ENCODE results near the gene NR2F2.

NR2F2 gene

DNA sequence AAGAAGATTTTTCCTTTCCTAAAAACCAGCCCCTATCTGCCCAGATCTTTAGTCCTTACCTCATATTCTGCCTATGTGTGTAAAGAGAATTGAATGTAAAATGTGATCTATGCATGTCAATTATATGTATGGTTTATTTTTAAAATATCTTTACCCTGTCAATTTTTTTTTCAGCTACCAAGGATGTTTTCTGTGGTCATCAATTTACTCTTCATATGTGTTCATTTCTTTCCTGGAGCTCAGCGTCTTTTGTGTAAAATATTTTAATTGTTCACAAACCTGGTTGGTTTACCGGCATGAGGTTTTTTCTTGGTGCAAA lies 1.7 kb upstream of the NR2F2 start:
- Histone ChIP-seq H3K36me3 (ENCODE audit: insufficient read depth, low read length) (no peaks in the 10 kb centered on the region), H3K9me3 (ENCODE audit: low read length) (no peaks in the 10 kb centered on the region), H3K27ac (ENCODE audit: low read depth, low read length, poor library complexity, severe bottlenecking) (no peak overlapping the region), H3K9me2 (ENCODE audit: low read depth, low read length) (no peaks in the 10 kb centered on the region), H3K4me1 (ENCODE audit: insufficient read depth, low read length, severe bottlenecking) (no peaks in the 10 kb centered on the region), H3K79me2 (ENCODE audit: insufficient read depth, low read length) (no peaks in the 10 kb centered on the region), H3K4me2 (ENCODE audit: low read length) (no peak overlapping the region), H3F3A (ENCODE audit: insufficient read depth, low read length) (no peaks in the 10 kb centered on the region), H2AFZ (ENCODE audit: low read length) (no peak overlapping the region), H3K27me3 (ENCODE audit: insufficient read depth, low read length) (no peaks in the 10 kb centered on the region), H3K9ac (ENCODE audit: low read length) (no peak overlapping the region), H4K20me1 (ENCODE audit: insufficient read depth, low read length) (no peaks in the 10 kb centered on the region), H3K4me3 (ENCODE audit: low read depth, low read length, poor library complexity, severe bottlenecking) (no peak overlapping the region)
- no peak for TF ChIP-seq EZH2 (IDR thresholded peaks at IDR 0.05; ENCODE audit: borderline replicate concordance, low read length)
- TF ChIP-seq, protein P1, sequence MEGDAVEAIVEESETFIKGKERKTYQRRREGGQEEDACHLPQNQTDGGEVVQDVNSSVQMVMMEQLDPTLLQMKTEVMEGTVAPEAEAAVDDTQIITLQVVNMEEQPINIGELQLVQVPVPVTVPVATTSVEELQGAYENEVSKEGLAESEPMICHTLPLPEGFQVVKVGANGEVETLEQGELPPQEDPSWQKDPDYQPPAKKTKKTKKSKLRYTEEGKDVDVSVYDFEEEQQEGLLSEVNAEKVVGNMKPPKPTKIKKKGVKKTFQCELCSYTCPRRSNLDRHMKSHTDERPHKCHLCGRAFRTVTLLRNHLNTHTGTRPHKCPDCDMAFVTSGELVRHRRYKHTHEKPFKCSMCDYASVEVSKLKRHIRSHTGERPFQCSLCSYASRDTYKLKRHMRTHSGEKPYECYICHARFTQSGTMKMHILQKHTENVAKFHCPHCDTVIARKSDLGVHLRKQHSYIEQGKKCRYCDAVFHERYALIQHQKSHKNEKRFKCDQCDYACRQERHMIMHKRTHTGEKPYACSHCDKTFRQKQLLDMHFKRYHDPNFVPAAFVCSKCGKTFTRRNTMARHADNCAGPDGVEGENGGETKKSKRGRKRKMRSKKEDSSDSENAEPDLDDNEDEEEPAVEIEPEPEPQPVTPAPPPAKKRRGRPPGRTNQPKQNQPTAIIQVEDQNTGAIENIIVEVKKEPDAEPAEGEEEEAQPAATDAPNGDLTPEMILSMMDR (IDR thresholded peaks at IDR 0.05; ENCODE audit: low read length) = no peak

DNA sequence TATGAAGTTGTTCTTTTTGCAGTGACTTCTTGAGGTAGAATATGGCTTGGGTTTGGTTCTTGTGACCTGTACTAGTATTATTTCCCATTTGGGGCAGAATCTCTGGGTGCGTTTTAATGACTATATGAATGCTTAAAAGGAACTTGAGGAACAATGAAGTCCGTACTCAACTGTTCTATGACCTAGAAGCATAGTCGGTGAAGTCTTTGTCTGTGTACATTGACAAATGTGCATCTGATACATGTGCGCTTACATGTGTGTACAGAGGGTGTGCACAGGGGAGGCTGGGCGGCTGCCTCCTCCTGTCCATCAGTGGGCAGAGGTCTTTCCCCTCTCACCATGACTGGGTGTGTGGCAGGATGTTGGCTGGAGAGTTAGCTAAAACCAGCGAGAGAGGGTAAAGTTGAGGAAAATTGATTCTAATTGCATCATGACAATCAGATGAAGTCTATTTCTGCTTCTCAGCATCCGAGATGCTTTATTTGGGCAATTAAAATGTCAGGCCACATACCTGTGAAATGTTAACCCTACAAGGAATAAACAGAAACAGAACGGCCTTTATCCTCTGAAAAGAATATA lies 1.0 kb upstream of the NR2F2 start:
- Histone ChIP-seq H3K9ac (ENCODE audit: low read length) (no peak overlapping the region), H3F3A (ENCODE audit: insufficient read depth, low read length) (no peaks in the 10 kb centered on the region), H3K27ac (ENCODE audit: low read depth, low read length, poor library complexity, severe bottlenecking) (no peak overlapping the region), H3K9me2 (ENCODE audit: low read depth, low read length) (no peaks in the 10 kb centered on the region), H3K9me3 (ENCODE audit: low read length) (no peaks in the 10 kb centered on the region), H2AFZ (ENCODE audit: low read length) (no peak overlapping the region), H3K4me1 (ENCODE audit: insufficient read depth, low read length, severe bottlenecking) (no peaks in the 10 kb centered on the region), H3K4me2 (ENCODE audit: low read length) (no peak overlapping the region), H3K79me2 (ENCODE audit: insufficient read depth, low read length) (no peaks in the 10 kb centered on the region), H3K27me3 (ENCODE audit: insufficient read depth, low read length) (no peaks in the 10 kb centered on the region), H3K36me3 (ENCODE audit: insufficient read depth, low read length) (no peaks in the 10 kb centered on the region), H4K20me1 (ENCODE audit: insufficient read depth, low read length) (no peaks in the 10 kb centered on the region), H3K4me3 (ENCODE audit: low read depth, low read length, poor library complexity, severe bottlenecking) (no peak overlapping the region)
- TF ChIP-seq, protein P1 (IDR thresholded peaks at IDR 0.05; ENCODE audit: low read length) = no peak
- no peak for TF ChIP-seq EZH2 (IDR thresholded peaks at IDR 0.05; ENCODE audit: borderline replicate concordance, low read length)

- no peaks in the 10 kb centered on the region for H3F3A ChIP-seq (ENCODE audit: insufficient read depth, low read length)
- TF ChIP-seq, protein P1 (IDR thresholded peaks at IDR 0.05; ENCODE audit: low read length) = no peak
- TF ChIP-seq EZH2 (IDR thresholded peaks at IDR 0.05; ENCODE audit: borderline replicate concordance, low read length) = no peak
- H3K27me3 ChIP-seq (ENCODE audit: insufficient read depth, low read length) = no peaks in the 10 kb centered on the region
- H3K4me3 ChIP-seq (ENCODE audit: low read depth, low read length, poor library complexity, severe bottlenecking) = no peak overlapping the region
- no peaks in the 10 kb centered on the region for H4K20me1 ChIP-seq (ENCODE audit: insufficient read depth, low read length)
- no peak overlapping the region for H3K9ac ChIP-seq (ENCODE audit: low read length)
- no peak overlapping the region for H3K4me2 ChIP-seq (ENCODE audit: low read length)
- no peaks in the 10 kb centered on the region for H3K36me3 ChIP-seq (ENCODE audit: insufficient read depth, low read length)
- H3K4me1 ChIP-seq (ENCODE audit: insufficient read depth, low read length, severe bottlenecking) = no peaks in the 10 kb centered on the region
- no peak overlapping the region for H3K27ac ChIP-seq (ENCODE audit: low read depth, low read length, poor library complexity, severe bottlenecking)
- H3K9me3 ChIP-seq (ENCODE audit: low read length) = no peaks in the 10 kb centered on the region
- no peak overlapping the region for H2AFZ ChIP-seq (ENCODE audit: low read length)
- H3K79me2 ChIP-seq (ENCODE audit: insufficient read depth, low read length) = no peaks in the 10 kb centered on the region
- H3K9me2 ChIP-seq (ENCODE audit: low read depth, low read length) = no peaks in the 10 kb centered on the region
Observed at GRCh38 chr15:96330064-96330449, 443 bp upstream of the NR2F2 start.

Measured in OCI-LY1 (cell line).